ENCODE results near the gene STX8.

Gene STX8

GRCh38 chr17:9283909-9284308 is 291.7 kb downstream of the STX8 start:
- H3K27ac ChIP-seq = no peak overlapping the region
- DNase-seq (ENCODE audit: low spot score) = no peak
- TF ChIP-seq, protein P1, sequence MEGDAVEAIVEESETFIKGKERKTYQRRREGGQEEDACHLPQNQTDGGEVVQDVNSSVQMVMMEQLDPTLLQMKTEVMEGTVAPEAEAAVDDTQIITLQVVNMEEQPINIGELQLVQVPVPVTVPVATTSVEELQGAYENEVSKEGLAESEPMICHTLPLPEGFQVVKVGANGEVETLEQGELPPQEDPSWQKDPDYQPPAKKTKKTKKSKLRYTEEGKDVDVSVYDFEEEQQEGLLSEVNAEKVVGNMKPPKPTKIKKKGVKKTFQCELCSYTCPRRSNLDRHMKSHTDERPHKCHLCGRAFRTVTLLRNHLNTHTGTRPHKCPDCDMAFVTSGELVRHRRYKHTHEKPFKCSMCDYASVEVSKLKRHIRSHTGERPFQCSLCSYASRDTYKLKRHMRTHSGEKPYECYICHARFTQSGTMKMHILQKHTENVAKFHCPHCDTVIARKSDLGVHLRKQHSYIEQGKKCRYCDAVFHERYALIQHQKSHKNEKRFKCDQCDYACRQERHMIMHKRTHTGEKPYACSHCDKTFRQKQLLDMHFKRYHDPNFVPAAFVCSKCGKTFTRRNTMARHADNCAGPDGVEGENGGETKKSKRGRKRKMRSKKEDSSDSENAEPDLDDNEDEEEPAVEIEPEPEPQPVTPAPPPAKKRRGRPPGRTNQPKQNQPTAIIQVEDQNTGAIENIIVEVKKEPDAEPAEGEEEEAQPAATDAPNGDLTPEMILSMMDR (conservative IDR thresholded peaks at IDR 0.05; ENCODE audit: low read depth) = no peak
- ChIA-PET CTCF (no interaction called here), POLR2A (ENCODE audit: low non-redundant PET) (no interaction called here)

GRCh38 chr17:9279893-9280292 is 295.7 kb downstream of the STX8 start:
- CTCF ChIA-PET = interaction anchor here (1.8 kb wide), 1 partner anchor 12 kb away, joined by 7 read pairs; no protein-coding TSS in a partner anchor
- no peak for DNase-seq (ENCODE audit: low spot score)
- TF ChIP-seq, protein P1 (conservative IDR thresholded peaks at IDR 0.05; ENCODE audit: low read depth) = no peak
- POLR2A ChIA-PET (ENCODE audit: low non-redundant PET) = no interaction called here
- H3K27ac ChIP-seq = no peak overlapping the region

DNA sequence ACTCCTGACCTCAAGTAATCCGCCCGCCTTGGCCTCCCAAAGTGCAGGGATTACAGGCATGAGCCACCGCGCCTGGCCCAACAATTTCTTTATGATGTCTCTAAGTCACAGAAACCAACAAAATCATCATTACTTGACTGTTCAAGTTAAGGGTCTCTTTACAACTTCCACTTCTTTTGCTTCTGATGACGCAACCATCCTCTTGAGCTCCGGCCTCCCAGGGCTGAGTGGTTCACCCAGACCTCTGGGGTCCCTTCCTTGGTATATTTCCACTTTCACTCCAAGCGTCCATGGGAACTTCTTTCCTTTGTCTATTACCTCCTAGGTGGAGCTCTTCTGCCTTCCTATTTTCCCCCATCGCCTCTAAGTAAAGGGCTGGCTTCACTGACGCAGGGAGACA is 300.6 kb downstream of the STX8 start:
- TF ChIP-seq, protein P1 (conservative IDR thresholded peaks at IDR 0.05; ENCODE audit: low read depth) = no peak
- CTCF ChIA-PET = interaction anchor here (0.6 to 0.7 kb wide), 2 partner anchors 301 to 374 kb away, joined by 3 read pairs; no protein-coding TSS in a partner anchor

GRCh38 chr17:9273428-9274391 is 301.9 kb downstream of the STX8 start:
- TF ChIP-seq, protein P1 (conservative IDR thresholded peaks at IDR 0.05; ENCODE audit: low read depth) = no peak
- ChIA-PET POLR2A (ENCODE audit: low non-redundant PET) (no interaction called here), CTCF (no interaction called here)
- no peak for DNase-seq (ENCODE audit: low spot score)
- H3K27ac ChIP-seq = no peak overlapping the region

More for the DNA sequence above, 300.6 kb downstream of the STX8 start:
- POLR2A ChIA-PET (ENCODE audit: low non-redundant PET) = no interaction called here
- H3K27ac ChIP-seq = no peak overlapping the region
- DNase-seq (ENCODE audit: low spot score) = no peak

DNA sequence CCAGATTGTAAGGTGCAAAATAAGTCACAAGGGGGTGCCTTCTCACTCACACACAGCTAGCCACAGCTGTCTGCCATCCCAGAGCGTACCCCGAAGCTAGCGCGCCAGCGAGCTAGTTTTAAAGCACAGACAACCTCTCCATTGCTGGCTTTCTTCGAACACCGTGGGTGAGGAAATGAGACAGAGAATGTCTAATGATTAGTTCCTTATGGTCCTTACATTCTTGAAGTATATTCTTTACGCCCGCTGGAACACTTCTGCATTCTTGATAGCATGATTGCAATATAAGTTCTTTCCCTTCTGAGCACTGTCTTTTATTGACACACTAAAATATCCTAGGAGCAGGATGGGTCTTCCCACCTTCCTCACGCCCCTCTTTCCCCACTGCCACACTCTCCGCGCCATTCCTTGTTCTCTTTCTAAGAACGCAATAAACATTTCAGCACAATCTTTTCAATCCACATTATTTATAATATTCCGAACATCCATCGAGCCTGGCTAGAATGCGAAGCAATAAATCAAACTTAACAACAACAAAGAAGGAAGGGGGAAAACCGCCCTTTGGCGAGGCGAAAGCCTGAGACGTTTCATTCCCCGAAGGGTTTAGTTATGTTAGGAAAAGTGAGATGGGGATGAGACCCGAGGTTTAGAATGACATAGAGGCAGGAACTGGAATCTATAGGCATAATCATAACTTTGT is 303.0 kb downstream of the STX8 start:
- ChIA-PET POLR2A (ENCODE audit: low non-redundant PET) (no interaction called here), CTCF (no interaction called here)
- DNase-seq (ENCODE audit: low spot score) = no peak
- no peak overlapping the region for H3K27ac ChIP-seq
- TF ChIP-seq, protein P1 (conservative IDR thresholded peaks at IDR 0.05; ENCODE audit: low read depth) = no peak

DNA sequence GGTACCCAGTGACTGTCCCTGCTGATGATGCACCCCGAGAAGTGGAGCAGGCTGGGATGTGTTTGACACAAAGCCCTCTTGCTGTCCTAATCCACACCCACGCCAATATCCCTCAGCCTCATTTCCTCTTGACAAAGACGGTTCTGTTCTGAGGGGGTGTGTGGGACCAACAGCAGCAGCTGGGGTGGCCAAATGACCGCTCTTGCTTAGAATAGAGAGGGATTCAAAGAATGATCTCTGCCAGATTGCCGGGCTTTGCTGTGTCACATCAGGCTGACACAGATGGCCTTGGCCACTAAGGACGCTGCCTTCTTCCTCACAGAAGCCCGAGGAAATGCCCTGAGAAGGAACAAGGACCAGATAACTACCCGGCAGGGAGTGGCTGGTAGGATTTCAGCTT is 303.6 kb downstream of the STX8 start:
- H3K27ac ChIP-seq = no peak overlapping the region
- POLR2A ChIA-PET (ENCODE audit: low non-redundant PET) = no interaction called here
- TF ChIP-seq, protein P1 (conservative IDR thresholded peaks at IDR 0.05; ENCODE audit: low read depth) = no peak
- CTCF ChIA-PET = no interaction called here
- no peak for DNase-seq (ENCODE audit: low spot score)
